HEK293T (cell line): Measurements from ENCODE around the gene NRP2.

Experiments used
- ARNT ChIP-seq: fragments of 450-650 bp; IDR thresholded peaks from 2 replicates; pipeline ENCODE4 v1.6.1; 2017; ENCODE audit warnings: mild to moderate bottlenecking
- FOXM1 ChIP-seq: fragments of 450-650 bp; IDR thresholded peaks from 2 replicates; pipeline ENCODE4 v1.6.1; 2017; ENCODE audit warnings: mild to moderate bottlenecking, borderline replicate concordance
- HDGF ChIP-seq: fragments of 450-650 bp; IDR thresholded peaks from 2 replicates; pipeline ENCODE4 v1.6.1; 2017; ENCODE audit warnings: antibody characterized with exemption, borderline replicate concordance
- NFRKB ChIP-seq: fragments of 450-650 bp; IDR thresholded peaks from 2 replicates; pipeline ENCODE4 v1.6.1; 2016; ENCODE audit warnings: mild to moderate bottlenecking, moderate library complexity
- TARDBP ChIP-seq: fragments of 450-650 bp; IDR thresholded peaks from 2 replicates; pipeline ENCODE4 v1.6.1; 2016

- TF ChIP-seq FOXM1, result no peak
- no peak for TF ChIP-seq TARDBP
- no peak for TF ChIP-seq ARNT
- TF ChIP-seq HDGF, result no peak
- no peak for TF ChIP-seq NFRKB
Observed at GRCh38 chr2:205662206-205662965, 19.9 kb upstream of the NRP2 start.
